NCI-H526 (cell line): ENCODE measurements around the gene RNF157.
A peak's percentile ranks its signal among the peaks of the same experiment; 100 is the strongest.

ENCODE experiments used
- DNase-seq, 2 experiments: peaks; one replicate each; lab custom pipeline; 2025; lab: John Stamatoyannopoulos, UW

RNF157 gene

GRCh38 chr17:76157759-76158158 is 82.5 kb downstream of the RNF157 start:
- no peak for DNase-seq

GRCh38 chr17:76156662-76156991 is 83.7 kb downstream of the RNF157 start:
- DNase-seq: no peak

- no peak for DNase-seq
Measured at GRCh38 chr17:76155988-76156661, 84.2 kb downstream of the RNF157 start.

DNA sequence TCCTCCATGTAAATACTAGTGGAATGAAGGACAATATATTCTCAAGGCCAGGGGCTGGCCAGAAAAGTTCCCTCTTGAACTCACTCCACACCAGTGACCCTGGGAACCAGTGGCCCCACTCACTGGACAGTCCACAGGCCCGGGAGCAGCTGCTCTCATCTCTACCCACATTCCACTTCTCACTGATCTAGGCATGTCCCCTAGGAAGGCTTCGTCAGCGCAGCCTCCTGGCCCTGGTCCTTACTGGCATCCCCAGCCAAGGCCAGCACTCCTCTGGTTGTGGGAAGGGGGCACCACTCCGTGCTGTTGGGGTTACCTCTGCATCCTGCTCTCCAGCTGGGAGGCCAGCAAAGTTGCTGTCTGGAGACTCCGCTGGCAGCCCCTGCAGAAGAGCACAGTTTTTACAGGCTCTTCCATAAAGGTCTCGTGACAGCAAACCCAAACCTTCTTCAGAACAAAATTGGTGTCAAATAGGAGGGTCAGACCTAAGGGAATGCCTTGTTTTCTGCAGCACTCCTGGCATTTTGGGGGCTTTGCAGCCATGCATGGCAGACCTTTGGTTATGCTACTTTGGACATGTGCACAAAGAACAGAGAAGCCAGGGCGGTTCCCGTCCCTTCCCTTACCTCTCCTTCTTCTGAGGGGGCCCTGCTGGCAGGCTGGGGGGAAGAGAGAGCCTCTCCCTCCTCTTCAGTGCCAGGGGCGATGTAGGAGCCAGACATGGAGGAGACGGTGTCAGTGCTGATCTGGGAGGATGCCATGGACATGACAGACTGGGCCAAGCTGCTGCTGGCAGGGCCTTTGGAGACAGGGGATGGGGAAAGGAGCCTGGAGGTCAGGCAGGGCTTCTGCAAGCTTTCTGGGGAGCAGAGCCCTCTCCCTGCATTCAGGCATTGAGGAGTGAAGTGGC is 85.1 kb downstream of the RNF157 start:
- DNase-seq: no peak

GRCh38 chr17:76154292-76154691 is 86.0 kb downstream of the RNF157 start:
- no peak for DNase-seq

DNA sequence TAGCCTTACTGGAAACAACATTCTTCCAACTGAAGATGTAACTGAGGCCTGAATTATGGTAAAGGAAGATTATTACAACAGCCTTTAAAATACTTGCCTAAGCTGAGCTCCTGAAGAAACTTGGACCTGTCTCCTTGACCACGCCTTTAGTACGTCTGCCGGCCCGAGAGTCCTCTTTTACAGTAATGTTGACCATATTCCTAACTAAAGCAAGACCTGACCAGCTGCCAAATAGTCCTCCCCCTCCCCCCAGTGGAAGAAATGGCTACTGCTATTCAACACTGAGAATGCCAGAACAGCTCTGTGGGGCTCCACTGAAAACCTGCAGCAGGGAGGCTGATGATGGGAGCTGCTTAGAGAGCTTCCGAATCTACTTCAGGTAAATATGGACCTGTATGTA is 86.7 kb downstream of the RNF157 start:
- DNase-seq: no peak

GRCh38 chr17:76153202-76153601 is 87.1 kb downstream of the RNF157 start:
- DNase-seq: no peak

GRCh38 chr17:76152591-76152990 is 87.7 kb downstream of the RNF157 start:
- peak in 1 of 2 experiments; percentile 11 for DNase-seq

DNA sequence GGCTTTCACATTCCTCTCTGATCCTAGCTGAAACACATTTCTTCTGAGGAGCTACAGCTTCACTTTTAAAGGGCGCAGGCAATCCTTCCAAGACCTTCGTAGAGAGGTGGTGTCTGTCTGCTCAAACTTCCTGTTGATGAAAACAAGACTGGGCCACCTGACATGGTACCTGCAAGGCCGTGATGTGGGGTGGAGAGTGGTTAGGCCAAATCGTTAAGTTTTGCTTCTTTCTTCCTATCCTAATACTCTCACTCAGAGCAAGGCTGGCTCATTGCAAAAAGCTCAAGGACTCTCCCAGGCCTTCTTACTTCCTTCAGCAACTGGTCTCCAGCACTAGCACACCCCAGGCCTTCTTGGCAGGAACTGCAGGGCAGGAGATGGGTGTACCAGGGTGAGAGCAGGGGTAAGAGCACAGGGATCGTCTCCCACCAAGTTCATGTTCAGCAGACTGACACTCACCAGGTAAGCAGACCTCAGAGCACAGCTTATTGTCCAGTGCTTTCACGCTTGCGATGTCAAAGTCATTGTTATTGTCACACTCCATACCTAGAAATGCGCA is 88.3 kb downstream of the RNF157 start:
- no peak for DNase-seq

- no peak for DNase-seq
Measured at GRCh38 chr17:76150712-76151622, 89.3 kb downstream of the RNF157 start.

GRCh38 chr17:76149214-76149613 is 91.1 kb downstream of the RNF157 start:
- DNase-seq: no peak

- DNase-seq: no peak
Measured at GRCh38 chr17:76148015-76148326, 92.3 kb downstream of the RNF157 start.

- DNase-seq: peak in 1 of 2 experiments; percentile 54
Measured at GRCh38 chr17:76147211-76148014, 92.9 kb downstream of the RNF157 start.

DNA sequence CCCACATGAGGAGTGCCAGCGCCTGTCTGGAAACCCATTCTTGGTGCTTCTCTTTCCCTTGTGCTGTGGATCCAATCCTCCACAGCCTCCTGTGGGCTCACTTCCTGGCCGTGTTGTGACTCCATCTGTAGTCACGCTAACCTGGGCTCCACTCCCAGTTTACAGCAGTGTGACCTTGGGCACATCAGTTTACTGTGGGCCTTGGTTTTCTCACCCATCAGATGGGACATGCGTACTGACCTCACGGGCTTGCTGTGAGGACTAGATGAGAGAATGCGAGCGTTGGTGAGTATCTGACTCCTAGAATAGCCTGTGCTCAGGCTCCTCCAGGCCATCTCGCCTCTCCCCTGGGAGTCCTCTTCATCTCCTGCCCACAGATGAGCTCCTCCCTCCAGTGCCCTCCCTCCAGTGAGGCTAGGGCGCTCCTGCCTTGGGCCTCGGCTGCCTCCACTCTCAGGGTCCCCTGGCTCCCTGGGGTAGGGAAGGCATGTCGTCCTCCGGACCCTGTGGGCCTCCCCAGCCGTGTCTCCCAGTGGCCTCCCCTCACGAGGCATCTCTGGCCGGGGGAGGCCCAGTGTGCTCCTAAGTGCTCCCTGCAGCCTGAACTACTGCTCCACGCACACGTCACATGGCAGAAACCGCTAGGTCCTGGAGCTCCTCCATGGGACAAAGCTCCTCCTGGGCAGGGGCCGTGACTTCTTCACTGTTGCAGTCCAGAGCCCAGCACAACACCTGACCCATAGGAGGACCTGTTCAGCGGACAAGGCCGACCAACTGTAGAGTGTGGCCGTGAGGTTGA is 94.0 kb downstream of the RNF157 start:
- no peak for DNase-seq

- peak in 1 of 2 experiments; percentile 51 for DNase-seq
Measured at GRCh38 chr17:76145231-76146052, 94.9 kb downstream of the RNF157 start.

DNA sequence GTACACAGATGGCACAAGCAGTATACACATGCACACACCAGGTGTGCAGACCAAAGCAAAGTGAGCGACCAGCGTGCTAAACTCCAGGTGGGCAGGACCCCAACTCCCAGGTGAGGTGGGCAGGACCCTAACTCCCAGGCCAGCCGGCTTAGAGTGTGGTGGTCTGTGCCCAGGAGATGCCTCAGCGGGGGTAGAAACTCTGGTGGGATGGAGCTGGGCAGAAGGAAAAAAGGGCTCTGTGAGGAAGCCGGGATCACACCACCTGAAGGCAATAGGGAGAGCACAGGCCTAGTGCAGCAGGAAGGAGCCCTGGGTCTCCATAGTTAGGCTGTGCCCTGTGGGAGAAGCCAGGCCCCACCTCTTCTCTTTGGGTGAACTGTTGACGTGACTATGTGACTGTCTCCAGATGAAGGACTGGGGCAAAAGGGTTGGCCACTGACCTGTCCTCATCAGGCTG is 97.7 kb downstream of the RNF157 start:
- no peak for DNase-seq

DNA sequence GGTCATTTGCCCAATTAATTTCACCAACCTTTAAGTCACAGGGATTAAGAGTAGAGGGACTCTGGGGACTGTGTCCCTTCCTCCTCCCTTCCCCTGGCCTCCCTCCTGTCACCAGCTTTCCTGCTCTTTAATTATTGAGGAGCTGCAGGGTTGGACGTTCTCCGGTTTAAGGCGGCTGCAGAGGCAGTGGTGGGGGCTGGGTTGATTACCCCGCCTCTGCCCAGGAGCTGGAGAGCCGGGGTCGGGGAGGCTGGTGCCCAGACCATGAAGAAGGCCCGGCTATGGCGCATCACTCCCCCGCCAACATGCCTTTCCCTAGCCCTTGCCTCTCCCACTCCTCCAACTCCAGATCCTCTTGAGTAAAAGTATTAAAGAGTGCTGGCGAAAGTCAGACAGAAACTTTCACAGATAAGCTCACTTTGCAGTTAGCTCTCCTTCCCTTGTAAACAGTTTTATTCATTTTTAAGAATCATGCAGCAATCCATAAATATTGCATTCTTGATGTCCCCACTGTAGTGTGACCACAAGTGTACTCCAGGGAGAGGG is 98.2 kb downstream of the RNF157 start:
- no peak for DNase-seq

GRCh38 chr17:76141212-76142038 is 98.9 kb downstream of the RNF157 start, which contains the start of gene FOXJ1:
TSS of gene FOXJ1 (minus strand) at chr17:76141245. CDS start at chr17:76140395, 850 bp downstream.
- DNase-seq: peak; percentile 88 to 96
